Neural cell (in vitro differentiated cells): ENCODE measurements around the gene PDZRN3. TPM values are rescaled to one million over a fixed set of nuclear protein-coding genes. Genes with fewer than 3 reads are reported as not detected.

Experiments
- H2AFZ ChIP-seq: fragments of 200-600, 300-800 bp; sonication (generic), shearing (Covaris generic); 2 replicates; pipeline ENCODE4 v1.6.0; 2014; ENCODE audit warnings: low read depth, mild to moderate bottlenecking, antibody characterized with exemption, low read length, moderate library complexity
- H3F3A ChIP-seq: fragments of 200-600 bp; shearing (Covaris generic); 2 replicates; pipeline ENCODE4 v1.6.1; 2016; ENCODE audit warnings: mild to moderate bottlenecking, moderate library complexity, mixed read lengths, antibody characterized with exemption, low read length; ENCODE audit not compliant: insufficient read depth, poor library complexity, severe bottlenecking
- H3K27ac ChIP-seq: fragments of 200-600, 300-800 bp; sonication (generic), shearing (Covaris generic); 2 replicates; pipeline ENCODE4 v1.5.1; 2014; ENCODE audit warnings: mild to moderate bottlenecking, low read length, moderate library complexity
- H3K27me3 ChIP-seq: fragments of 300-800, 200-600 bp; sonication (generic), shearing (Covaris generic); 2 replicates; pipeline ENCODE4 v1.6.0; 2014; ENCODE audit warnings: mild to moderate bottlenecking, low read depth, low read length, moderate library complexity; ENCODE audit not compliant: insufficient read depth
- H3K36me3 ChIP-seq: fragments of 300-800, 200-600 bp; sonication (generic), shearing (Covaris generic); 2 replicates; pipeline ENCODE4 v1.5.1; 2014; ENCODE audit warnings: mild to moderate bottlenecking, antibody characterized with exemption, low read length, moderate library complexity; ENCODE audit not compliant: insufficient read depth
- H3K4me2 ChIP-seq: fragments of 300-800, 200-600 bp; sonication (generic), shearing (Covaris generic); 2 replicates; pipeline ENCODE4 v1.6.0; 2014; ENCODE audit warnings: mild to moderate bottlenecking, low read length
- H3K4me3 ChIP-seq: fragments of 300-800, 200-600 bp; sonication (generic), shearing (Covaris generic); 2 replicates; pipeline ENCODE4 v1.5.1; 2014; ENCODE audit warnings: mild to moderate bottlenecking, low read length, moderate library complexity
- H3K79me2 ChIP-seq: fragments of 200-600 bp; shearing (Covaris generic); replicated peaks from 2 replicates; pipeline ENCODE4 v1.6.0; 2014; ENCODE audit warnings: mild to moderate bottlenecking, low read length, moderate library complexity; ENCODE audit not compliant: insufficient read depth
- H3K9ac ChIP-seq: fragments of 300-800, 200-600 bp; sonication (generic), shearing (Covaris generic); 2 replicates; pipeline ENCODE4 v1.6.1; 2016; ENCODE audit warnings: mild to moderate bottlenecking, low read length, mixed read lengths
- H3K9me2 ChIP-seq: fragments of 200-600 bp; shearing (Covaris generic); 2 replicates; pipeline ENCODE4 v1.6.1; 2016; ENCODE audit warnings: mild to moderate bottlenecking, low read length, mixed read lengths; ENCODE audit not compliant: insufficient read depth
- H3K9me3 ChIP-seq: fragments of 200-600, 300-800 bp; sonication (generic), shearing (Covaris generic); 2 replicates; pipeline ENCODE4 v1.6.1; 2016; ENCODE audit warnings: mild to moderate bottlenecking, mixed run types, low read length, moderate library complexity, mixed read lengths
- H4K20me1 ChIP-seq: fragments of 200-600 bp; shearing (Covaris generic); 2 replicates; pipeline ENCODE4 v1.6.1; 2016; ENCODE audit warnings: mild to moderate bottlenecking, mixed run types; ENCODE audit not compliant: insufficient read depth
- EP300 ChIP-seq: fragments of 450-650 bp; conservative IDR thresholded peaks from 2 replicates; pipeline ENCODE4 v1.6.1; 2014; ENCODE audit warnings: antibody characterized with exemption, mild to moderate bottlenecking, moderate library complexity; ENCODE audit not compliant: poor library complexity, severe bottlenecking
- EZH2 ChIP-seq: fragments of 200-600, 300-800 bp; shearing (Covaris generic), sonication (generic); IDR thresholded peaks from 2 replicates; pipeline ENCODE4 v1.6.1; 2014; ENCODE audit warnings: antibody characterized with exemption, low read length, borderline replicate concordance, mild to moderate bottlenecking; ENCODE audit not compliant: insufficient read depth, poor library complexity, severe bottlenecking
- MXI1 ChIP-seq: fragments of 450-650 bp; conservative IDR thresholded peaks from 2 replicates; pipeline ENCODE4 v1.6.1; 2014; ENCODE audit warnings: antibody characterized with exemption, mild to moderate bottlenecking; ENCODE audit not compliant: poor library complexity, severe bottlenecking
- POLR2AphosphoS5 ChIP-seq: IDR thresholded peaks from 2 replicates; pipeline ENCODE4 v1.6.1; 2012
- RAD21 ChIP-seq: fragments of 450-650 bp; conservative IDR thresholded peaks from 2 replicates; pipeline ENCODE4 v1.6.1; 2014; ENCODE audit warnings: antibody characterized with exemption, mild to moderate bottlenecking, moderate library complexity
- SMC3 ChIP-seq: fragments of 450-650 bp; conservative IDR thresholded peaks from 2 replicates; pipeline ENCODE4 v1.6.1; 2014; ENCODE audit warnings: antibody characterized with exemption, mild to moderate bottlenecking, moderate library complexity; ENCODE audit not compliant: poor library complexity
- TAF1 ChIP-seq: IDR thresholded peaks from 2 replicates; pipeline ENCODE4 v1.6.1; 2012; ENCODE audit warnings: low read depth
- polyA plus RNA-seq: library from polyadenylated mRNA; depleted of rRNA; stranded (reverse); fragments of >200 nt; gene quantifications from 2 replicates; pipeline ENCODE4 v1.2.3, GENCODE V29; 2014
- TF ChIP-seq, protein P1 (sequence below): fragments of 450-650 bp; IDR thresholded peaks from 2 replicates; pipeline ENCODE4 v1.5.1; 2014; ENCODE audit warnings: antibody characterized with exemption, mild to moderate bottlenecking, moderate library complexity; ENCODE audit not compliant: poor library complexity, severe bottlenecking
- TF ChIP-seq, protein P2 (sequence below): IDR thresholded peaks from 2 replicates; pipeline ENCODE4 v1.6.1; 2012; ENCODE audit warnings: borderline replicate concordance

Gene PDZRN3
- polyA plus RNA-seq, 1 donor from 2014 or later, result 1.1 TPM

DNA sequence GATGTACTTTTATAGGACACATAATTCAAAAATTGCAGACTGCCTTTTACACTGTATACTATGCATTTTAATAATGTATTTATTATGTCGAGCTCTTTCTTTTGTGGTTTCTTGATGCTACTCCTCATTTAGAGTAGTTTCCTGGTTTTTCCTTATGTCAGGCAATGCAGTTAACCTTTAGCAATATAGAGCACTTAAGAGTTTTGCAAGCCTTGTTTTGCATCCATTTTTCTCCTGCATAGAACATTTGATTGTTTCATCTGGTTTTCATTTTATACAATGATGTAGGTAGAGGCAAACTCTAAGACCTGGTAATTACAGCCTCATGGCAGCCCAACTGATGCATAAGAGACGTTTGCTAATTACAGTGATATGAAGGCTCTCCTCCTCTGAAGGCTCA lies 86.3 kb downstream of the PDZRN3 start:
- Histone ChIP-seq H3K4me2 (no peak overlapping the region), H3K27me3 (no peaks in the 10 kb centered on the region), H4K20me1 (no peaks in the 10 kb centered on the region), H3K79me2 (no peaks in the 10 kb centered on the region), H2AFZ (no peak overlapping the region), H3K36me3 (no peaks in the 10 kb centered on the region), H3K4me3 (no peak overlapping the region), H3K27ac (no peak overlapping the region), H3F3A (no peaks in the 10 kb centered on the region), H3K9ac (no peak overlapping the region), H3K9me2 (no peaks in the 10 kb centered on the region), H3K9me3 (no peaks in the 10 kb centered on the region)
- TF ChIP-seq RAD21, result no peak
- TF ChIP-seq MXI1, result no peak
- TF ChIP-seq SMC3, result no peak
- no peak for TF ChIP-seq TAF1
- TF ChIP-seq, protein P1, sequence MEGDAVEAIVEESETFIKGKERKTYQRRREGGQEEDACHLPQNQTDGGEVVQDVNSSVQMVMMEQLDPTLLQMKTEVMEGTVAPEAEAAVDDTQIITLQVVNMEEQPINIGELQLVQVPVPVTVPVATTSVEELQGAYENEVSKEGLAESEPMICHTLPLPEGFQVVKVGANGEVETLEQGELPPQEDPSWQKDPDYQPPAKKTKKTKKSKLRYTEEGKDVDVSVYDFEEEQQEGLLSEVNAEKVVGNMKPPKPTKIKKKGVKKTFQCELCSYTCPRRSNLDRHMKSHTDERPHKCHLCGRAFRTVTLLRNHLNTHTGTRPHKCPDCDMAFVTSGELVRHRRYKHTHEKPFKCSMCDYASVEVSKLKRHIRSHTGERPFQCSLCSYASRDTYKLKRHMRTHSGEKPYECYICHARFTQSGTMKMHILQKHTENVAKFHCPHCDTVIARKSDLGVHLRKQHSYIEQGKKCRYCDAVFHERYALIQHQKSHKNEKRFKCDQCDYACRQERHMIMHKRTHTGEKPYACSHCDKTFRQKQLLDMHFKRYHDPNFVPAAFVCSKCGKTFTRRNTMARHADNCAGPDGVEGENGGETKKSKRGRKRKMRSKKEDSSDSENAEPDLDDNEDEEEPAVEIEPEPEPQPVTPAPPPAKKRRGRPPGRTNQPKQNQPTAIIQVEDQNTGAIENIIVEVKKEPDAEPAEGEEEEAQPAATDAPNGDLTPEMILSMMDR, result no peak
- no peak for TF ChIP-seq EP300
- TF ChIP-seq EZH2, result no peak
- TF ChIP-seq, protein P2, sequence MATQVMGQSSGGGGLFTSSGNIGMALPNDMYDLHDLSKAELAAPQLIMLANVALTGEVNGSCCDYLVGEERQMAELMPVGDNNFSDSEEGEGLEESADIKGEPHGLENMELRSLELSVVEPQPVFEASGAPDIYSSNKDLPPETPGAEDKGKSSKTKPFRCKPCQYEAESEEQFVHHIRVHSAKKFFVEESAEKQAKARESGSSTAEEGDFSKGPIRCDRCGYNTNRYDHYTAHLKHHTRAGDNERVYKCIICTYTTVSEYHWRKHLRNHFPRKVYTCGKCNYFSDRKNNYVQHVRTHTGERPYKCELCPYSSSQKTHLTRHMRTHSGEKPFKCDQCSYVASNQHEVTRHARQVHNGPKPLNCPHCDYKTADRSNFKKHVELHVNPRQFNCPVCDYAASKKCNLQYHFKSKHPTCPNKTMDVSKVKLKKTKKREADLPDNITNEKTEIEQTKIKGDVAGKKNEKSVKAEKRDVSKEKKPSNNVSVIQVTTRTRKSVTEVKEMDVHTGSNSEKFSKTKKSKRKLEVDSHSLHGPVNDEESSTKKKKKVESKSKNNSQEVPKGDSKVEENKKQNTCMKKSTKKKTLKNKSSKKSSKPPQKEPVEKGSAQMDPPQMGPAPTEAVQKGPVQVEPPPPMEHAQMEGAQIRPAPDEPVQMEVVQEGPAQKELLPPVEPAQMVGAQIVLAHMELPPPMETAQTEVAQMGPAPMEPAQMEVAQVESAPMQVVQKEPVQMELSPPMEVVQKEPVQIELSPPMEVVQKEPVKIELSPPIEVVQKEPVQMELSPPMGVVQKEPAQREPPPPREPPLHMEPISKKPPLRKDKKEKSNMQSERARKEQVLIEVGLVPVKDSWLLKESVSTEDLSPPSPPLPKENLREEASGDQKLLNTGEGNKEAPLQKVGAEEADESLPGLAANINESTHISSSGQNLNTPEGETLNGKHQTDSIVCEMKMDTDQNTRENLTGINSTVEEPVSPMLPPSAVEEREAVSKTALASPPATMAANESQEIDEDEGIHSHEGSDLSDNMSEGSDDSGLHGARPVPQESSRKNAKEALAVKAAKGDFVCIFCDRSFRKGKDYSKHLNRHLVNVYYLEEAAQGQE, result no peak
- no peak for TF ChIP-seq POLR2AphosphoS5

DNA sequence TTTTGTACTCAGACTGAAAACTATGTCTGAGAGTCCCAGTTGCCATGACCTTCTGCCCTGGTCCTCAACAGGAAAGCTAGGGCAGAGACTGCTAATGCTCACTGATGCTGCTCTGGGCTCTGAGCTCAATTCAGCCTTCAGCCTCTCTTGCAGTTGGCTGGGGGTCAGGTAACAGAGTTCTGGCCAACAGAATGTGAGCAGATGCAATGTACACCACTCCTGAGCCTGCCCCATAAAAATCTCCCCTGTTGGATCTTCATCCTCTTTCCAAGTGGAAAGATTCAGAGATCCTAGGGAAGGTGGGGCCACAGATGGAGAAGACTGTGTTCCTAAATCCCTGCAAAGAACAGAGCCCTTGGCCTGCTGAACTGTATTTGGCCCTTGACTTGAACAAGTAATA lies 87.8 kb downstream of the PDZRN3 start:
- no peaks in the 10 kb centered on the region for H3K27me3 ChIP-seq
- no peak overlapping the region for H3K4me2 ChIP-seq
- H3K9me2 ChIP-seq, result no peaks in the 10 kb centered on the region
- no peaks in the 10 kb centered on the region for H3K9me3 ChIP-seq
- no peak overlapping the region for H3K27ac ChIP-seq
- no peaks in the 10 kb centered on the region for H3F3A ChIP-seq
- no peaks in the 10 kb centered on the region for H3K36me3 ChIP-seq
- H3K79me2 ChIP-seq, result no peaks in the 10 kb centered on the region
- no peak for TF ChIP-seq EP300
- TF ChIP-seq TAF1, result no peak
- TF ChIP-seq, protein P1, result no peak
- TF ChIP-seq RAD21, result no peak
- TF ChIP-seq, protein P2, result no peak
- TF ChIP-seq POLR2AphosphoS5, result no peak
- no peak for TF ChIP-seq SMC3
- no peak for TF ChIP-seq EZH2
- no peak for TF ChIP-seq MXI1
- H3K9ac ChIP-seq, result no peak overlapping the region
- H3K4me3 ChIP-seq, result no peak overlapping the region
- H4K20me1 ChIP-seq, result no peaks in the 10 kb centered on the region
- no peak overlapping the region for H2AFZ ChIP-seq
